IMR-90 (cell line): ENCODE data around the gene TUBA1B. TPM values are rescaled to one million over a fixed set of nuclear protein-coding genes. Genes with fewer than 3 reads are reported as not detected.

Source experiments
- ATAC-seq: fragments of 200-7000 bp; cut with Tn5 transposase; 2 replicates; pipeline ENCODE4 v1.9.1; 2020; ENCODE audit warnings: low read depth, mild to moderate bottlenecking, moderate library complexity
- BruUV-seq: library from RNA; stranded (reverse); fragments of 400-500 nt; replicated peaks from 2 replicates; lab custom pipeline; 2021; lab: Mats Ljungman, UMichigan
- CTCF ChIA-PET: fragments of 300-600 bp; formaldehyde crosslinking; extraction: SDS; loops from one replicate; lab custom pipeline; 2021; ENCODE audit warnings: antibody characterized with exemption; lab: Yijun Ruan, JAX
- POLR2A ChIA-PET: fragments of 300-600 bp; sonication (Branson Sonifier 250); formaldehyde crosslinking; loops from one replicate; lab custom pipeline; 2022; ENCODE audit warnings: antibody characterized with exemption; ENCODE audit not compliant: unreplicated experiment; lab: Charles Lee
- DNase-seq: peaks from one replicate; pipeline ENCODE4 v3.0.0; 2013
- H2AFZ ChIP-seq: replicated peaks from 2 replicates; pipeline ENCODE3; 2013; ENCODE audit warnings: low read length, mild to moderate bottlenecking; ENCODE audit not compliant: poor library complexity
- H2AK5ac ChIP-seq: 2 replicates; pipeline ENCODE4 v1.6.1; 2013; ENCODE audit warnings: low read depth, low read length, inconsistent platforms
- H2AK9ac ChIP-seq: replicated peaks from 2 replicates; pipeline ENCODE3; 2013; ENCODE audit warnings: mild to moderate bottlenecking, low read depth, low read length, moderate library complexity; ENCODE audit not compliant: poor library complexity
- H2BK120ac ChIP-seq: 2 replicates; pipeline ENCODE4 v1.6.1; 2013; ENCODE audit warnings: low read depth, low read length, inconsistent platforms
- H2BK15ac ChIP-seq: 3 replicates; pipeline ENCODE4 v1.6.1; 2013; ENCODE audit warnings: low read depth, low read length, inconsistent platforms
- H2BK20ac ChIP-seq: 2 replicates; pipeline ENCODE4 v1.6.1; 2013; ENCODE audit warnings: low read depth, mild to moderate bottlenecking, inconsistent platforms, low read length, moderate library complexity
- H2BK5ac ChIP-seq: 2 replicates; pipeline ENCODE4 v1.6.1; 2013; ENCODE audit warnings: mild to moderate bottlenecking, low read depth, low read length, inconsistent platforms; ENCODE audit not compliant: poor library complexity, severe bottlenecking
- H3K14ac ChIP-seq: replicated peaks from 2 replicates; pipeline ENCODE4 v1.6.1; 2013; ENCODE audit warnings: low read depth, low read length, inconsistent platforms
- H3K18ac ChIP-seq: 2 replicates; pipeline ENCODE4 v1.6.1; 2013; ENCODE audit warnings: low read depth, low read length, control low read depth
- H3K23ac ChIP-seq: 2 replicates; pipeline ENCODE4 v1.6.1; 2013; ENCODE audit warnings: low read depth, low read length, inconsistent platforms
- H3K27ac ChIP-seq: 2 replicates; pipeline ENCODE4 v1.5.1; 2013; ENCODE audit warnings: mild to moderate bottlenecking, control low read depth, low read length; ENCODE audit not compliant: insufficient read depth
- H3K27me3 ChIP-seq: 2 replicates; pipeline ENCODE4 v1.6.1; 2013; ENCODE audit warnings: low read length; ENCODE audit not compliant: control insufficient read depth, insufficient read depth
- H3K36me3 ChIP-seq: 2 replicates; pipeline ENCODE4 v1.6.1; 2013; ENCODE audit warnings: low read length, mixed read lengths; ENCODE audit not compliant: control insufficient read depth, insufficient read depth
- H3K4ac ChIP-seq: 2 replicates; pipeline ENCODE4 v1.6.1; 2013; ENCODE audit warnings: low read depth, low read length, inconsistent platforms
- H3K4me1 ChIP-seq: 2 replicates; pipeline ENCODE4 v1.6.1; 2013; ENCODE audit warnings: low read length, mixed read lengths; ENCODE audit not compliant: control insufficient read depth, insufficient read depth
- H3K4me2 ChIP-seq: 2 replicates; pipeline ENCODE4 v1.6.1; 2013; ENCODE audit warnings: low read depth, mild to moderate bottlenecking, control low read depth, low read length, moderate library complexity
- H3K4me3 ChIP-seq: 2 replicates; pipeline ENCODE4 v1.5.1; 2013; ENCODE audit warnings: low read depth, mild to moderate bottlenecking, control low read depth, low read length, moderate library complexity; ENCODE audit not compliant: insufficient read depth
- H3K56ac ChIP-seq: 2 replicates; pipeline ENCODE4 v1.6.1; 2013; ENCODE audit warnings: low read length, inconsistent platforms; ENCODE audit not compliant: insufficient read depth; ENCODE audit errors: extremely low read depth
- H3K79me1 ChIP-seq, 2 experiments: 2 replicates each; pipeline ENCODE4 v1.6.1; 2013; ENCODE audit warnings: low read length in 2 of 2, inconsistent platforms in 1 of 2, low read depth in 1 of 2
- H3K9ac ChIP-seq: 2 replicates; pipeline ENCODE4 v1.6.1; 2013; ENCODE audit warnings: low read depth, low read length, control low read depth
- H3K9me1 ChIP-seq: 2 replicates; pipeline ENCODE4 v1.6.1; 2013; ENCODE audit warnings: low read length, inconsistent platforms; ENCODE audit not compliant: insufficient read depth
- H3K9me3 ChIP-seq: 2 replicates; pipeline ENCODE4 v1.6.1; 2013; ENCODE audit warnings: low read length; ENCODE audit not compliant: control insufficient read depth, insufficient read depth
- H4K20me1 ChIP-seq: 2 replicates; pipeline ENCODE4 v1.6.1; 2013; ENCODE audit warnings: low read length, inconsistent platforms; ENCODE audit not compliant: insufficient read depth
- H4K5ac ChIP-seq: 2 replicates; pipeline ENCODE4 v1.6.1; 2013; ENCODE audit warnings: mild to moderate bottlenecking, low read depth, low read length, control low read depth
- H4K8ac ChIP-seq, 2 experiments: 2 replicates each; pipeline ENCODE4 v1.6.1; 2013; ENCODE audit warnings: low read depth in 2 of 2, low read length in 2 of 2, control low read depth in 1 of 2, inconsistent platforms in 1 of 2
- H4K91ac ChIP-seq: 2 replicates; pipeline ENCODE4 v1.6.1; 2013; ENCODE audit warnings: low read depth, low read length, inconsistent platforms; ENCODE audit not compliant: insufficient read depth
- NFE2L2 ChIP-seq: fragments of 150-350 bp; IDR thresholded peaks from 2 replicates; pipeline ENCODE4 v1.6.1; 2016; ENCODE audit warnings: low read depth, mild to moderate bottlenecking, low read length
- RFX5 ChIP-seq: IDR thresholded peaks from 2 replicates; pipeline ENCODE4 v1.8.0; 2012; ENCODE audit warnings: low read depth, mild to moderate bottlenecking, low read length, moderate library complexity
- WGBS, 2 experiments: methylation state at CpG; one replicate each; pipeline versions ENCODE4 v1.1.5 to v1.1.7; 2013; ENCODE audit warnings: missing lambda C conversion rate in 2 of 2; ENCODE audit not compliant: insufficient read length in 1 of 2; ENCODE audit errors: extremely low coverage in 2 of 2; 5-methylcytosine and 5-hydroxymethylcytosine counted together
- dilution Hi-C: fragments of 300-500 bp; cut with HindIII; formaldehyde crosslinking; loops from one replicate; pipeline ENCODE4 v1.14.3; 2018; ENCODE audit warnings: low sequenced_read_pairs; ENCODE audit not compliant: unreplicated experiment
- in situ Hi-C: fragments of 300-500 bp; cut with MboI; formaldehyde crosslinking; loops from 3 replicates; pipeline ENCODE4 v1.14.3; 2019; ENCODE audit warnings: low sequenced_read_pairs, inconsistent platforms, mixed read lengths
- intact Hi-C: fragments of 100-400 bp; cut with micrococcal nuclease; formaldehyde crosslinking; loops from 2 replicates; pipeline ENCODE4 v1.10.0; 2022
- polyA plus RNA-seq, 3 experiments: library from polyadenylated mRNA; depleted of rRNA; stranded (reverse); fragments of >200 nt; gene quantifications; 2 replicates each; pipeline ENCODE4 v1.2.3, GENCODE V29; 2012; ENCODE audit warnings: low replicate concordance in 1 of 3
- total RNA-seq: library from RNA; depleted of rRNA; stranded (reverse); fragments of >200 nt; gene quantifications from 2 replicates; pipeline ENCODE4 v1.2.3, GENCODE V29; 2012

Gene TUBA1B
- total and polyA plus RNA-seq, 2 of the 4 experiments (the other 2 are of a cell fraction) = 4,221 to 5,195 TPM

DNA sequence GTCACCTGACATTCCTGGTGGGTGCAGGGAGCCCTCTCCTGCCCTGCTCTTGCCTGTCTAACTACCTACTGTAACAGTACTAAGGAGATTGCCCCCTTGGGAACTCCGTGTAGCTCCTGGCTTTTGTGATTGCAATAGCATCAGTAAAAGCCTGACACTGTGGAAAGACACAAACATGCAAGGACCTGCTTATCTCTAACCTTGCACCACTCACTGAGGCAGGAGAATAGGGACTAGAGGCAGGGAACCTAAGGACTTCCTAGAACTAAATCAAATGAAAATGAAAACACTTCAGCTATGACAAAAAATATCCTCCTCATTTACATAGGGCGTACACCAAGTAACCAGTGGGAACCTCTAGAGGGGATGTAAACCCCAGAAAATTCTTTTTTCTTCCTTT, 29.2 kb upstream of the TUBA1B start:
- no peaks in the 10 kb centered on the region for H3K27me3 ChIP-seq
- 0 out of 2 replicates have a peak, but pooled peaks cover 3% of the 10 kb centered on the region for H3K9me1 ChIP-seq
- H3K4me2 ChIP-seq = no peak overlapping the region
- H4K5ac ChIP-seq = no peak overlapping the region
- BruUV-seq = no TSS peak
- H3K4me3 ChIP-seq = no peak overlapping the region
- no peak overlapping the region for H3K23ac ChIP-seq
- no peak overlapping the region for H2BK20ac ChIP-seq
- ChIA-PET POLR2A (no interaction called here), CTCF (no interaction called here)
- H2AFZ ChIP-seq = no peak overlapping the region
- intact Hi-C loops (no loop called here), in situ Hi-C loops (no loop called here), dilution Hi-C loops (no loop called here)
- H3K9ac ChIP-seq = no peak overlapping the region
- no peak overlapping the region for H2AK5ac ChIP-seq
- H3K27ac ChIP-seq = no peak overlapping the region
- TF ChIP-seq NFE2L2 = no peak
- no peak for TF ChIP-seq RFX5
- ATAC-seq (no peak), DNase-seq (no peak)
- no peaks in the 10 kb centered on the region for H3K4me1 ChIP-seq
- WGBS, 2 experiments = no CpG with 5 or more reads among the region's 2 CpGs
- no peak overlapping the region for H3K14ac ChIP-seq
- H2BK120ac ChIP-seq = no peak overlapping the region
- no peak overlapping the region for H4K8ac ChIP-seq
- no peak overlapping the region for H2BK5ac ChIP-seq
- no peak overlapping the region for H2AK9ac ChIP-seq
- no peak overlapping the region for H3K56ac ChIP-seq
- H4K20me1 ChIP-seq = no peaks in the 10 kb centered on the region
- no peak overlapping the region for H3K4ac ChIP-seq
- H3K9me3 ChIP-seq = no peaks in the 10 kb centered on the region
- H3K18ac ChIP-seq = no peak overlapping the region
- H4K91ac ChIP-seq = no peak overlapping the region
- H3K79me1 ChIP-seq = no peaks in the 10 kb centered on the region; a peak in 1 of 4 replicates
- no peak overlapping the region for H2BK15ac ChIP-seq
- no peaks in the 10 kb centered on the region for H3K36me3 ChIP-seq
